CD4-positive, alpha-beta T cell treated with Interleukin-15 for 1 hour (primary cell): Measurements from ENCODE around the gene LCN6.
"Not testable (repeated sequence)": the region's sequence is repeated elsewhere in the genome, so short reads cannot be mapped to it uniquely, and the experiment has no call there.

Source experiments
- DNase-seq: peaks from one replicate; pipeline ENCODE4 v3.0.0-alpha.2; 2020

Gene LCN6

DNA sequence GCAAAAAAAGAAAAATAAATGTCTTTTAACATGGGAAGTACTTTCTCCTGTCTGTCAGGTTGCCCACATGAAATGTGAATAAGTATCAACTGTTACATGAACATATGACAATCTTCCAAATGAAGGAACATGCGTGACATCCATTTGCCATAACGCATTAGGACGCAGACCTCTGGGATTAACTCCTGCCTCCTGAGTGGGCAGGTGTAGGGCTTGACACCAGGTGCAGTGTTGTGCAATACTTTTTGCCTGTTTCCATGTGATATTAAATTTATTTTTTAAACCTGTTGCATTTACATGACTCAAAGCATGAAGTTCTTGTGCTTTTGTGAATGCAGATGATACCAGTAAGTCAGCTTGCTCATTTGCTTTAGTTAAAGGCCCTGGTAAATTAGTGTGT is 34.1 kb upstream of the LCN6 start:
- no peak for DNase-seq

DNA sequence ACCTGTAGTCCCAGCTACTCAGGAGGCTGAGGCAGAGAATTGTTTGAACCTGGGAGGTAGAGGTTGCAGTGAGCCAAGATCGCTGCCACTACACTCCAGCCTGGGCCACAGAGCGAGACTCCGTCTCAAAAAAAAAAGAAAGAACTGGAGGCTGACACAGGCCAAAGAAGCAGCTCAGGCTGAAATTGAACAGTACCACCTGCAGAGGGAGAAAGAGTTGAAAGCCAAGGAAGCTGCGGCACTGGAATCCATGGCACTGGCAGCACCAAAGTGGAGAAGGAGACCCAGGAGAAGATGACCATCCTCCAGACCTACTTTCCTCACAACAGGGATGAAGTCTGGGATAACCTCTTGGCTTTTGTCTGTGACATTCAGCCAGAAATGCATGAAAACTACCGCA is 31.5 kb upstream of the LCN6 start:
- DNase-seq: no peak

DNA sequence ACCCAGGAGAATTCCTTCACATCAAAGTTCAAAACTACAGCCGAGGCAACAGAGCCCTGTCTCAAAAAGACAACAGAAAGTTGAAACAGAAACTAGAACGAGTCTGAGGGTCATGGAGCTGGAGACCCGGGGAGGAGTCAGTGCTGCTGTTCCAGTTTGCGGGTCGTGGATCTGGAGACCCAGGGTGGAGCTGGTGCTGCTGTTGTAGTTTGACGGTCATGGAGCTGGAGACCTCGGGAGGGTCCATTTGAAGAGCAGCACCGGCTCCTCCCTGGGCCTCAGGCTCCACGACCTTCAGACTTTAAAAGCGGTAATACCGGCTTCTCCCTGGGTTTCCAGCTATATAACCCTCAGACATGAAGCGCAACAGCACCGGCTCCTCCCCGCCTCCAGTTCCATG is 29.0 kb upstream of the LCN6 start:
- DNase-seq: no peak

DNA sequence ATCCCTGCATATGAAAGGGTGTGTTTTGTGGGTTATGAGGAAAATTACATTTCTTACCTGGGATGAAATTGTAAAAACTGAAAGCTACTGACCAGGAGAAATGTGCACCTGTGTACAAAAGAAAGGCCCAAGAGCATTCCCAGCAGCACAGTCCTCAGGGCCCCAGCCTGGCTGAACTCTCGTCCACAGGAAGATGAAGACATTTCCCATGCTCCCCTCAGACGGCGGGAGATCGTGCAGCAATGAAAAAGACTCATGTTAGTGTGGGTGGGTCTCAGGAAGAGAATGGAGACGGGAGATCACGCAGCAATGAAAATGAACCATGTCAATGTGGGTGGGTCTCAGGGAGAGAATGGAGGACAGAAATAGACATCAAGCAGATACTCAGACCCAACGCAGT is 28.6 kb upstream of the LCN6 start:
- DNase-seq: no peak

GRCh38 chr9:136775191-136775590 is 26.9 kb upstream of the LCN6 start:
- no peak for DNase-seq

GRCh38 chr9:136774416-136775045 is 26.2 kb upstream of the LCN6 start:
- DNase-seq: no peak

GRCh38 chr9:136773386-136774044 is 25.2 kb upstream of the LCN6 start:
- peak; percentile 48 for DNase-seq

DNA sequence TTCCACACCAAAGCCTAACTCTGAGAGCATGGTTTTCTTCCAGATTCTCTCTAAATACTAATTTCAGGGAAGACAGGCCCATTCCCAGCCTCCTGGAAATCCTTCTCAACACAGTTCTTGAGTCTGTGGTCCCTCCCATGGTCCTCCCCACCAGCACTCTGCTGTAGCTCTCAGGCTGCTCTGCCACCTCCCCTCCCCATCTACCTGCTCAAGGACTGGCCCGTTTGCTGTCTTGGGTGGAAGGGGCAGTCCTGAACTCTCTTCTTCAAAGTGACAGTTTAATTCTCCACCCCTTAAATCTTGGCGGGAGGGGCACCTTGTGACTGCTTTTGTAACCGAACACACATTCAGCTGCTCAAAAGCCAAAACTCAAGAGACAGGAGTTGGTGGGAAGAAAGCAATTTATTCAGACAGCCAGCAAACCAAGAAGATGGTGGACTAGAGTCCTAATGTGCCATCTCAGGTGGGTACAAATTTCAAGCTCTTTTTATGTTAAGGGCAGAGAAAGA is 23.6 kb upstream of the LCN6 start:
- DNase-seq: no peak

GRCh38 chr9:136769710-136770191 is 21.4 kb upstream of the LCN6 start:
- DNase-seq: peak; percentile 43

DNA sequence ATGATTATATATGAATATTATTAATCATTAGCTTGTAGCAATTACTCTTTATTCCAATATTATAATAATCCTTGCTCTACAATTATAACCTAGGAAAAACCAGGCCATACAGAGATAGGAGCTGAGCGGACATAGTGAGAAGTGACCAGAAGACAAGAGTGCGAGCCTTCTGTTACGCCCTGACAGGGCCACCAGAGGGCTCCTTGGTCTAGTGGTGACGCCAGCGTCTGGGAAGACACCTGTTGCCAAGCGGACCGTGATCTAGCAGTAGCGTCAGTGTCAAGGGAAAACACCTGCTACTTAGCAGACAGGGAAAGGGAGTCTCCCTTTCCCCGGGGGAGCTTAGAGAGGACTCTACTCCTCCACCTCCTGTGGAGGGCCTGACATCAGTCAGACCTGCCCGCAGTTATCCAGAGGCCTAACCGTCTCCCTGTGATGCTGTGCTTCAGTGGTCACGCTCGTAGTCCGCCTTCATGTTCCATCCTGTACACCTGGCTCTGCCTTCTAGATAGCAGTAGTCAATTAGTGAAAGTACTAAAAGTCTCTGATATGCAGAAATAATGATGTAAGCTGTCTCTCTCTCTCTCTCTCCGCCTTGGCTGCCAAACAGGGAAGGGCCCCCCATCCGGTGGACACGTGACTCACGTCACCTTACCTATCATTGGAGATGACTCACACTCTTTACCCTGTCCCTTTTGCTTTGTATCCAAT is 18.2 kb upstream of the LCN6 start:
- peak; percentile 81 for DNase-seq

- not testable (repeated sequence) for DNase-seq
Measured at GRCh38 chr9:136765745-136766409, 17.6 kb upstream of the LCN6 start.

GRCh38 chr9:136765041-136765440 is 16.7 kb upstream of the LCN6 start:
- no peak for DNase-seq

DNA sequence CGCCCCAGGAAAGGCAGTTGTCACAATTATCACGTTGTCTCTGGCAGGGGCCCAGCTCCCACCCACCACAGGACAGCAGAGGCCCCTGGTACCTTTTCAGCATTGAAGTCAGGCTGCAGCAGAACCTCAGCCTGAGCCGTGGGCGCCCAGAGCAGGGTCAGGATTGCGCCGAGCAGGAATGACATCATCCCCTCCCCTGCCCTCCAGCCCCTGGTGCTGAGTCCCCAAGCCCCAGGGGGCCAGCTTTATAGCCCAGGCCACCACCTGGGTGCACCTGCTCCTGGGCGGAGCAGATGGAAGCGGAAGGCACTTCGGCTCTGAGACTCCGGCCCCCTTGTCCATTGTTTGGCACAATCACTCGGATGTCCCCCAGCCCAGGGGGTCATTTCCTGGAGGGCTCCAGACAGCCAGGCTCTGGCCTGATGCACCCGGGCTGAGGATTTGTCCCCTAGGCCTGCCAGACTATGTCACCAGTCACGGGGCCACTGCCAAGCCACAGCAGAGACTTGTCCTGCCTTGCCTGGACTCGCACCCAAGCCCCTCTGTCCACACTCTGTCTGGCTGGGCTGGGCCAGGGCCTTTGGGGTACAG is 16.1 kb upstream of the LCN6 start, which contains the start of gene LCN15:
Gene LCN15, minus strand, starts transcription at position 218 of the 591 bp plus-strand sequence. Its CDS starts 30 bp downstream, at position 188.
- DNase-seq: no peak

- peak; percentile 13 for DNase-seq
Measured at GRCh38 chr9:136763649-136764035, 15.3 kb upstream of the LCN6 start.

DNA sequence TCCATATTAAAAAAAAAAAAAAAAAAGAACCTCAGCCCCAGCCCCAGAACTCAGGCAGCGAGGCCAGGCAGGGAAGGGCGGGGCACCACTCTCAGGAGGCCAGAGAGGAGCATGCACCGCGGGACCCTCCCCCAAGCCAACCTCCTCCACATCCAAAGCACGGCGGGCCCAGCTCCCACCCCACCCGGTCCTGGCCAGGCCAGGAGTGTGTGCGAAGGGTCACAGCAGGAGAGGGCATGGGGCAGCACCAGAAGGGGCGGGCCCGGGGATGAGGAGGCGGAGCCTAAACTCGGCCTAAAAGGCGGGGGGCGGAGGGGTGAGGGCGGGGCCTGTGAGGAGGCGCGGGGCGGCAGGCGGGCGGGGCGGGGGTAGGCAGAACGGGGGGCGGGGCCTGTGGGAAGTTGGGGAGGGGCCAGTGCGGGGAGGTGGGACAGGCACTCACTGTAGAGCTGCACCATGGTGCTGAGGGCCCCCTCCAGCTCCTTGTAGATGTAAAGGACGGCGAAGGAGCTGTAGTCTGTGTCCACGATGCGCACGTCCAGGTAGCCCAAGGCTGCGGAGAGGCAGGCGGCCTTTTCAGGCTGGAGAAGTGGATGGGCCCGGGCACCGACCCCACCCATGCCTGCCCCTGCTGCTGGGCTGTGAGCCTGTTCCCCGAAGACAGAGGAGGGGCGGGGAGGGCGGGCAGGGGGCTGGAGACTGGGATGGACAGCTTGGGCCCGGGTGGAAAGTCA is 14.8 kb upstream of the LCN6 start:
- DNase-seq: peak; percentile 45

- DNase-seq: peak; percentile 4
Measured at GRCh38 chr9:136762221-136762691, 13.9 kb upstream of the LCN6 start.

- no peak for DNase-seq
Measured at GRCh38 chr9:136761545-136761981, 13.2 kb upstream of the LCN6 start.

DNA sequence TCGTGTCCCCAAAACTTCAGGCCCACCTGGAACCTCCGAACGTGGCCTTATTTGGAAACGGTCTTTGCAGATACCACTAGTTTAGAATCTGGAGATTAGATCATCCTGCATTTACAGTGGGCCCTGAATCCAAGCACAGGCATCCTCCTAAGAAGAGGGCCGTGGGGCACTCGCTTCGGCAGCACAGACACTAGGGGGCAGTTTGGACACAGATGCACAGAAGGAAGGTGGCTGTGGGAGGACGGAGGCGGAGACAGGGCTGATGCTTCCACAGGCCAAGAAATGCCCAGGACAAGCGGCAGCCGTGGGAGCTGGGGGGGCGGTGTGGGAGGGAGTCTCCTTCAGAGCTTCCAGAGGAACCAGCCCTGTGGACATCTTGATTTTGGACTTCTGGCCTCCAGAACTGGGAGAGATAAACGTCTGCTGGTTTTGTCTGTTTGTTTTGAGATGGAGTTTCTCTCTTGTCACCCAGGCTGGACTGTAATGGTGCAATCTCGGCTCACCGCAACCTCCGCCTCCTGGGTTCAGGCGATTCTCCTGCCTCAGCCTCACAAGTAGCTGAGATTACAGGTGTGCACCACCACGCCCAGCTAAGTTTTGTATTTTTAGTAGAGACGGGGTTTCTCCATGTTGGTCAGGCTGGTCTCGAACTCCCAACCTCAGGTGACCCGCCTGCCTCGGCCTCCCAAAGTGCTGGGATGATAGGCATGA is 12.7 kb upstream of the LCN6 start:
- peak; percentile 17 for DNase-seq

DNA sequence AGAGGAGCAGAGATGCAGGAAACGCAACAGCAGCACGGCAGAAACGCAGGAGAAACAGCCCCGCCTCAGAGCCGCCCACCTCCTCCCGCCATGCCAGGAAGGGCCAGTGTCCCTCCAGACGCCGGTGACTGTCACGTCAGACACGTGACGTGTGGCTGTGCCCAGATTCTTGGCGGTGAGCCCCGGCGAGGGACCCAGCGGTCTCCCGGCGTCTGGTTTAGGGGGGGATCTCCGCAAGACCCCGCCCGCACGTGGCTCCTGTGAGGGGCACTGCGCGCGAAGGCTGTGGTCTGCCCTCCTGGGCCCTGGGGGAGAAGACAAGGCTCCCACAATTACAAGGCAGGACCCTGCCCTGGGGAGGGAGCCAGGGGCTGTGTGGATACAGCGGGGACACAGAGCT is 12.1 kb upstream of the LCN6 start:
- peak; percentile 13 for DNase-seq

DNA sequence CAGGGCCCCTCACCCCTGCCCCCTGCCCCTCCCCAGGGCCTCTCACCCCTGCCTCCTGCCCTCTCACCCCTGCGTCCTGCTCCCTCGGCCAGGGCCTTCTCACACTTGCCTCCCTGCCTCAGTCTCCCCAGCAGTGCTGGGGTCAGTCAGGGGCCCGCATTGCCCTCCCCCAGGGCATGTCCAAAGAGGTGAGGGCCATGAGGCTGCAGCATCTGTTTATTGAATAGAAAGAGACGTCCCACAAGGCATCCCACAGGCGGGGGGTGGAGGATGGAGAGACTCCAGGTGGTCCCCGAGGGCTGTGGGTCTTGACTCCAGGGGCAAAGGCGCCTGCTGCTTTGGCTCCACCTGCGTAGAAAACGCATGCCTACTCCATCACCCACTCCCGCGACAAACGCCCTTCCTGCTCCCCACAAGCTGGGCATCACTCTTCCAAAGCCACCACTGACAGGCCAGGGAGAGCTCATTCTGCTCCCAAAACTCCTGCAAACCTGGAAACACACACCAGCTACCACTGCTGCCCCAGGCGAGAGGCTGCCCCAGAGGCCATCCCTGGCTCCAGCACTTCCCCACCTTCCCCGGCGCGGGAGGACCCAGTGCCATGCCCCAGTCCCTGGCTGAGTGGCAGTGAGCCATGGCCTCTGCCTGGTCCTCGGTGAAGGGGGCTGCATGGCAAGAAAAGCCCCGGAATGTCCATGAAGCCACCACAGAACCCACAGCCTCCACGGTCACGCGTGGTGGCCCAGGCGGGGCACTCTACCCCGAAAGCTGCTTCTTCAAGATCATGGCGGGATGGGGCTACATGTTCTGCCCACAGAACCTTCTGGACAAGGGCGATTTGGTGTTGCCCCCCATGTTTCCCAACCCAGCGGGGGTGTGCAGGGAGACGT is 11.4 kb upstream of the LCN6 start:
- peak; percentile 14 for DNase-seq
